Head of caudate nucleus (tissue), 42 donors: Measurements from ENCODE around the gene GSN.
A peak's percentile ranks its signal among the peaks of the same experiment; 100 is the strongest.
"Not testable (repeated sequence)": the region's sequence is repeated elsewhere in the genome, so short reads cannot be mapped to it uniquely, and the experiment has no call there.

ENCODE experiments used
- DNase-seq, 42 donors: peaks; one replicate each; pipeline versions ENCODE4 v3.0.0 to v3.0.0-alpha.2; 2020 to 2021; ENCODE audit warnings: mixed read lengths in 7 of 42
- intact Hi-C: fragments of 100-400 bp; cut with DNase I; formaldehyde crosslinking; loops from one replicate; pipeline ENCODE4 v1.15.0; 2022

The GSN gene

DNA sequence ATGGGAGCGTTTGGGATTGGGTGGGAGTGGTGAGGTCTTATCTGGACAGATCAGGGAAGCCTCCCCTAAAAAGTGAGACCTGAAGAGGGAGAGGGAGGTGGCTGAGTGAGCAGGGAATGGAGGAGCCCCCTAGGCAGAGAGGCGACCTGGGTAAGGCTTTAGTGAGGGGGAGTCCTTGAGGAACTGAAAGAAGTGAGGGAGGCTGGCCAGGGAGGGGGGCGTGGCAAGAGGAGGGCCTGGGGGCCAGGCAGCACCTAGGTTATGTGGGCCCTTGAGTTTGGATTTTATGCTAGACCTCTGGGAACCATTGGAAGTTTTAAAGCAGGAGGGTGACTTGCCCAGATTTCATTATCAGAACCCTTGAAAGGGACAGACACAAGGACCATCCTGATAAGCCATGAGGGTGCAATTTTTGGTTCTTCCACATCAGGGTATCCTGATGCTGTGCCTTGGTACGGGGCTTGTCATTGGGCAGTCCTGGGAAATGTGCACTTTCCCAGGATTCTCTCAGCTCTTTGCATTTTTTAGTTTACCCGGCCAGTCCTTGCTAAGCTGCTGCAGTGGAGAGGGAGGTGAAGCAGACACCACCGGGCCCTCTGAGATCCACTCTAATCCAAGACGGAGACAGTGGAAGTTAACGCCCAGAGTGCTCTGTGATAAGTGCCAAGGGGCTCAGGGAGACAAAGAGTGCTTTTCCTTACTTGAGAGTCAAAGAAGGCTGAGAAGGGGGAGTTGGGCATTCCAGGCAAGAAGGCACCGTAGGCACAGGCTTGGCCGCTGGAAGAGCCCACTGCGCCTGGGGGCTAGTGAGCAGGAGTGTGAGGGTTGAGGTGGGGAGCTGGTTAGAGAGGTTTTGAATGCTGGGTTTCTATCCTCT is 16.1 kb downstream of the GSN start:
- intact Hi-C loops = no loop called here
- DNase-seq = peak in 1 of 42 donors; percentile 25

DNA sequence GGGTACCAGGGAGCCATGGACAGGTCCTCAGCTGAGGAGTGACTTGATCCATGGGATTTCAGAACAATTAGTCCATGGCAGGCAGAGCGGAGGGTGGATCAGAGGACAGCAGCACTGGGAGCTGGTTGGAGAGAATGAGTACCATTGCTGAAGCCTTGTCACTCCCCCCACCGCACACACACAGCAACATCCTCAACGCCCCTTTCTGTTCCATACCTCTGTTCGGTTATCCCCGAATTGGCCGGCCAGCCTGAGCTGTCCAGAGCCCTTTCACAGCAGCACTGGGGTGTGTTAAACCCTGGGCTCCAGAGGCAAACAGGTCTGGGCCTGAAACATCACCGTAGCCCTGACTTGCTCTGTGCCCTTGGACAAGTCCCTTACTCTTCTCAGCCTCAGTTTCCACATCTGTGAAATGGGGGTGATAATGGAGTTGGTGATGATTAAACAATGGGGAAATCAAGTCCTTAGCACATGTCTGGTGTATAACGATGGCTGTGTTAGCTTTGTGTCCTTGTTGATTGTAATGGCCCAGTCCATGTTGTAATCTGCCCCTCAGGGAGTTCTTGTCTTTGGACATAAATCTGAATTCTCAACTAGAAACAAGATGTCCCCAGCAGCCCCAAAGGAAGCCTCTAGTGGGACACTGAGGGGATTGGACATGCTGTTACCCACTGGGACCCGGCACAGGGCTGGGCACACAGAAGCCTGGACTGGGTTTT is 16.9 kb downstream of the GSN start:
- peak in 2 of 42 donors; percentile 21 to 24 for DNase-seq
- intact Hi-C loops = no loop called here

DNA sequence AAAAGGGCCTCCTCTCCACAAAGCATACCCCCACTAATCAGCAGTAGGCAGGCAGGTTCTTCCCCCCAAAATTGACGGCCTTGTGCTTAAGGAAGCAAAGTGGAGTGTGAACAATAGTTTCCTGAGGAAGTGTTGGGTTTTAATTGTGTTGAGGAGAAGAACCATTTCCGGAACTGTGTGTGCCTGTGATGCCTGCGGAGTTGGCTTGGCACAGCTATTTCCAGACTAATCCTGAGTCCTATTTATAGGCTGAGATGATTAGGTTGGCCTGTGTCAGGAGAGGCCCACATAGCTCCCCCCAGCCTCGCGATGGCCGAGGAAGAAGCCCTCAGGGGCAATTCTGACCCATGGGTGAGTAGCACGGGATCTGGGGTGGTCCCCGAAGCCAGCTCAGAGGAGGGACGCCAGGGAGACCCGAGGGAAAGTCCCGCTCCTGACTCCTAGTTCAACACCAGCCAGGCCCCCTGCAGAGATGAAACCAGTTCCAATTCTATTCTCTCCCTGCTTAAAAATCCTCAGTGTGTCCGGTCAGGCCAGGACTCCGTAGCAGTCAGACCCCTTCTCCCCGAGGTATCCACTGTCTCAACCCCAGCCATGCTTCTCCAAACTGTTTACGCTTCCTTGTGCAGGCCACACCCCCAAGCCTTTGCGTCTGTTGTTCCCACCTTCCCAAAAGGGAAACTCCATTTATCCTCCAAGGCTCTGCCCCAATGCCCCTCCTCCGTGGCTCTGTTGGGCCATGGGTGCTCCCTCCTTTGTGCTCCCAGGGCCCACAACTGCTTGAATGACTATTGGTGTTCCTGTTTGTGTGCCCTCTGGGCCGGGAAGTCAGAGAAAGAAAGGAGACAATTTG is 18.1 kb downstream of the GSN start:
- DNase-seq = peak in 18 of 42 donors; percentile 26 to 73 (median 54)

DNA sequence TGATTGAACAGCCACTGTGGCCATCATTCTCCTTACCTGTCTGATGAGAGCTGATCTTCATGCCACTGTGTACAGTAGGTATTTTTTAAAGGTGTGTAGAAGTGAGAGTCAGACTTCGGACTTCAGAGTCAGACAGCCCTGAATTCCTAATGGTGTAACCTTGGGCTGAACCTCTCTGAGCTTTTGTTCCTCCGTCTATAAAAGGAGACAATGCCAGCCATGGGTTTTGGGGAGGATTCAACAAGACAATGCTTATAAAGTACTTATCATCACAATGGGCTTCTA is 18.7 kb downstream of the GSN start:
- no peak for DNase-seq
- intact Hi-C loops = no loop called here

More for the DNA sequence above, 18.1 kb downstream of the GSN start:
- intact Hi-C loops = no loop called here

DNA sequence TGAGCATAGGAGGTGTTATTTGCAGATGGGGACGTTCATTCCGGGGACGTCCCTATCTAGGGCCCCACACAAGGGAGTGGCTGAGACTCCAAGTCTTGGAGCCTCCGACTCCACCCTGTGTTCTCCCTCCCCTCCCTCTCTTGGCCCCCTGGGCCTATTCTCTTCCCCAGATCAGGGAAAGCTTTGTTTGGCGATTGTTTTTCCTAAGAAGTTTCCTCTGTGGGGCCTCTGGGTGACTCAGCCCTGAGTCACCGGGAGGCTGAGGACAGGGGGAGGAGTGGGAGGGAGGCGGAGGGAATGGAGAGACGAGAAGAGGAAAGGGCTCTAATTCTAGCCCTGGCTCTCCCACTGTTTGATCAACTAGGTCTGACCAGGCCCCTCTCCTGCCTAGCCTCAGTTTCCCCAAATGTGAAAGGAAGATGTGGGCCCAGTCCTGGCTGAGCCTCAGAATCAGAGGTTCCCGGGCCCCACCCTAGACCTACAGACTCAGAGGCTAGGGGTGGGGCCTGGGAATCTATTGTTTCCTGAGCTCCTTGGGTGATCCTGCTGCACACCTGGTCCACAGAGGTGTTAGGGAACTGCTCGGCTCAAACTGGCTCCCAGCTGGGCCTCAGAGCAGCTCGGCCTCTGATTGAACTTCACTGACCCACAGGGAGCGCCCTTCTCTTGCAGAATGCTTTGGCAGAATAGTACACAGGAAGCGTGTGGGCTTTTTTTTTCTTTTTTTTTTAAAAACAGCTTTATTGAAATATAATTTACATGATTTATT is 19.2 kb downstream of the GSN start:
- intact Hi-C loops = no loop called here
- peak; percentile 52 to 94 (median 80) for DNase-seq

DNA sequence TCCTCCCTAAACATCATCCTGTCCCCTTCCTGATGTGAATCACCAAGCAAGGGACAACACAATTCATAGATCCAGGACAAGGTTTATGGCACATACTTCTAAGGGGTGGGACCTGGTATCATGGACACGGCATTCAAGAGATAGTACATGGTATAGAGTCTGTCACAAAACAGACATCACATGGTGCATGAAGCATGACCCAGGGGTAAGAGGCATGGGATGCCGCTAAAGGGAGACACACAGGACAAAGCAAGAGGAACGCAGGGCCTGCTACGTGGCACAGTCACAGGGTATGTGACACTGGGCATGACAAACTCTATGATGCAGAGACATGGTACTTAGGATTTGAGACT is 20.7 kb downstream of the GSN start:
- no peak for DNase-seq
- intact Hi-C loops = no loop called here

DNA sequence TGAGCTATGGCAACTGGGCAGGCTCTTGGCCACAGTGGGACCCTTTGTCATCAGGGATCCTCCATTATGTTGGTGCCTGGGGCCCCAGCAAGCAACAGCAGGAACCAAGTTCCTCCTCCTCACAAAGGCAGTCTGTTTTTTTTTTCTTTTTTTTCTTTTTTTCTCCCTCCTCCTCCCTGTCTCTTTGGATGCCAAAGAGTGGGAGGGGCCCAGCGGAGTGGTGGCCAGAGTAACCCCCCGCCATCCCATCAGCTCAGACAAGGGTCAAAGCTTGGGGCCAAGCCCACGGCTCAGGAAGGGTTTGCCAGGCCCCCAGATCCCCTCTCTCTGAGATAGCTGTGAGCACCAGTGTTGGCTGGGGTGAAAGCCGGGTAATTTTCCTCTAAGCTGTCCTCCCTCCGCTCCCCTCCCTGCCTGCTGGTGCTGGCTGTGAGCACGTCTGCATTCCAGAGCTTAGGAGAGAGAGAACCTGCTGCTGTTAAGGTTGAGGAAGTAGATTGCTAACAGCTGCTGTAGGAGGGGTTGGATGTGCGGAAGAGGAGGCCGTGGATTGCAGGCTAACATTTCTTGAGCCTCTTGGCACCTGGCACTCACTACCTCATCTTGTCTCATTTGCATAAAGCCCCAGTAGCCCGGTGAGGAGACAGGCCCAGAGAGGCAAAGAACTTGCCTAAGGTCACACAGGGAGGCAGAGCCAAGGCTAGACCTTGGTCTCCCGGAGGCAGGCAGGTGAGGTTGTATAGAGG is 21.2 kb downstream of the GSN start:
- intact Hi-C loops = no loop called here
- DNase-seq = peak in 39 of 42 donors; percentile 37 to 91 (median 72)

DNA sequence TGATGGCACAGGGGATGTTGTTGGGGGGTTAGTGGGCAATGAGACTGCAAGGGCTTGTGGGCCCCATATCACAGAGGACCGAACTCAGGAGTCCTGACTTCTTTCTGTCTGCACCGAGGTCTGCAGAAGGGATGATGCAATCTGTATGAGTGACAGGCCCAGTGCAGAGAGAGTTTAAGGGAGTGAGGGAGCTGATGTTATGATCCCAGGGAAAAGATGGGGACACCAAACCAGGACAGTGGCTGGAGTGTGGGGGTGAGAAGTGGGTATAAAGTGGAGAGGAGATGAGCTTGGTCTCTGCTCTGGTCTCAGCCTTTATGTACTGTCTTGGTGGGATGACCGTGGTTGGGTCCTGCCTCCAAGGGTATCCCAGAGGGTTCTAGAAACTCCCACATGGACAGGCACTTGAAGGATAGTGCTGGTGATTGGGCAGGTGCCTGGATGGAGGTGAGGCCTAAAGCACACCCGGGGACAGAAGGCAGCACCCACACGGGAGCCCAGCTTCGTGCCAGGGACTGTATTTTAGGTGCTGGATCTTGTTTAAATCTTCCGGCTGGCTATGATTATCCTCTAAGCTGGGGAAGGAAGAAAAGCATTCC is 21.9 kb downstream of the GSN start:
- DNase-seq = peak in 7 of 42 donors; percentile 17 to 56 (median 36)
- intact Hi-C loops = no loop called here

DNA sequence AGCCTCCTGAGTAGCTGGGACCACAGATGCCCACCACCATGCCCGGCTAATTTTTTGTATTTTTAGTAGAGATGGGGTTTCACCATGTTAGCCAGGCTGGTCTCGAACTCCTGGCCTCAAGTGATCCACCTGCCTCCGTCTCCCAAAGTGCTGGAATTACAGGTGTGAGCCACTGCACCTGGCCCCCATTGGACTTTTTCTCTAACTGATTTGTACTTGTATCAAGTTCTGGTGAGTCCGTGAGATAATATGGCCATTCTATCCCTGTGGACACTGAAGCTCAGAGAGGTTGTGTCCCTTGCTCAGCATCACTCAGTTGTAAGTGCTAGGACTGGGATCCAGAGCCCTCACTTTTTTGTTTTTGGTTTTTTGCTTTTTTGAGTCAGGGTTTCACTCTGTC is 23.6 kb downstream of the GSN start:
- intact Hi-C loops = not testable (repeated sequence)
- DNase-seq = peak in 3 of 42 donors; percentile 1 to 32 (median 10)

DNA sequence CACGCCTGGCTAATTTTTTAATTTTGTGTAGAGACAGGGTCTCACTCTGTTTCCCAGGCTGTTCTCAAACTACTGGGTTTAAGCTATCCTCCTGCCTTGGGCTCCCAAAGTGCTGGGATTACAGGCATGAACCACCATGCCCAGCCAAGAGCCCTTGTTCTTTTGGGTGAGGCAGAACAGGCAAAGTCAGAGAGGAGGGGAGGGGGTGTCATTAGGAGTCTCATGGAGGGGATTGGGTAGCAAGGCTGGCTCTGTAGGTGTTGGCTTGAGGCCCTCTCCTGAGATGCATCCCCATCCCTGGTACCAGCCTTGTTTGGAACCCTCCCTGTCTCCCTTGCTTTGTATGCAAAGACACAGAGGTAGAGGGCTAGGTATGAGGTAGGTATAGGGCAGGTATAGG is 24.1 kb downstream of the GSN start:
- DNase-seq = peak in 5 of 42 donors; percentile 11 to 32 (median 19)
- intact Hi-C loops = no loop called here

DNA sequence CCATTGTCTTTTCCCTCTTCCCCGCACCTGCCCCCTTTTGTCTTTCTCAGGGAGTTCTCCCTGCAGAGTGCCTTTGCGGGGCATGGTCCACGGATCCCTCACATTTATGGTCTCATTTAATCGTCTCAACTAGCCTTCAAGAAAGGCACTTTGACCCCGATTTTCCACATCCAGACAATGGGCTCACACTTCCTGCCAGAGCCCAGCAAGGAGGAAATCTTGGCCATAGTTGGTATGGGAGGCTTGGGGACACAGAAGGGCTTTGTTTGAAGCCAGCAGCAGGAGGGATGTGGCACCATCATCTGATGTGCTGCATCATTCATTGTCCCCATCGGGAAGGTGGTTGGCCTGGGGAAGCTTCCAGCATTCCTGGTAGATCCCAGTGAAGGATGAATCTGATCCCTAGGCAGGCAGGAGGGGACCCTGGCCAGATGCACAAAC is 24.9 kb downstream of the GSN start:
- peak in 34 of 42 donors; percentile 40 to 89 (median 73) for DNase-seq
- intact Hi-C loops = no loop called here

DNA sequence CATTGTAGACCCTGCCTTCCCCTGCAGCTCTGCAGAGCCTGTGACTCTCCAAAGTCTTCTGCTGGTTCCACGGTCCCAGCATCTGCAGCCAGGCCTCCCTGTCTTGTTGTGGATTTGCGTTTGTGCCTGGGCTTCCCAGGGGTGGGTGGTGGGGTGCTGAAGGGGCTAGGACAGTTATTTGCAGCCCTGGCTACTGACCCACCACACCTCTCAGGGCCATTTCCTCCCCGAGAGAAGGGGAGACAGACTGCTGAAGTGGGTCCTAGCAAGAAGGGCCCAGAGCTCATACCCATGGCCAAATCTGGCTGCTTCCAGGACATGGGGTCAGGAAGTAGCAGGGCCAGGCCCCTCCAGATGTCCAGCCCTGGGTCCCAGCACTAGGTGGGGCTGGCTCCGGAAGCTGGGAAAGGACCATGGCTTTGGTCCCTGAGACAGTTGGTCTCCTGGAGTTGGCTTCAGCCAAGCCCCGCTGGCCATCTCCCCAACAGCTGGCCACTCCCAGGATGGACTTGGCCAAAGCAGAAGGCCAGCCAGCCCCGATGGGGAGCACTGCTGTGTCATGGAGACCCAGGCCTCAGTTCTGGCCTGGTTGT is 26.3 kb downstream of the GSN start:
- peak in 8 of 42 donors; percentile 11 to 70 (median 40) for DNase-seq
- intact Hi-C loops = no loop called here

DNA sequence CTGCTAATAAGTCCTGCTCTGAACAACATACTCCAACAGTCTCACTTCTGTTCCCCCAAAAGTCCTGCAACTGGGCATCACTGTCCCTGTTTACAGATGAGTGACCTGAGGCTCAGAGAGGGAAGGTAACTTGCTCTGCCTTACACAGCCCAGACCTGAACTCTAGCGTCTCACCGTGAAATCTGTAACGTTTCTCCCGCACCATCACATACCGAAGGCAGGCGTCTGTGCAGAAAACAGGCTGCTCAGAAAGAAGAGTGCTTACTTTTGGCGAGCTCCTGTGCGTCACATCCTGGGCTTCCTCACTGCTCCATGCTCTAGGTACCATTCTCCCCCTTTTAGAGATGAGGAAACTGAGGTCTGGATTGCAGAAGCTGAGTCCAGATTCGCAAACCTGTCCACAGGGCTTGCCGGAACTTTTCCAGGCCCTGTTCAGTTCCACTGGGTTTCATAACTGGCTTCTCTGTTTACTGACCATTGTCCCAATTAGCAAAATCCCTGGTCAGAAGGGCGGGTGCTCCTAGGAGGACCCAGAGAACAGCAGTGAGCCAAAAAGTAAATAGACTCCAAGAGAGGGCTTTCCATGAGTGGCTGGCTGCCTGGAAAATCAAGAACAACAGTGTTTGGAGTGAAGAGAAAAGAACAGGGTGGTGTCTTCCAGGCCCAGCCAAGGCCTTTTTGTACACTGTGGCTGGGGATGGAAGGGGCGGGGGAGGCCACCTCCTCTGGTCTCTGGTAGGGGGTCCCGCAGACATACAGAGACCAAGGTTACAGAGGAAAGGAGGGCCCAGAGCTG is 27.1 kb downstream of the GSN start:
- peak in 16 of 42 donors; percentile 19 to 72 (median 56) for DNase-seq
- intact Hi-C loops = no loop called here

DNA sequence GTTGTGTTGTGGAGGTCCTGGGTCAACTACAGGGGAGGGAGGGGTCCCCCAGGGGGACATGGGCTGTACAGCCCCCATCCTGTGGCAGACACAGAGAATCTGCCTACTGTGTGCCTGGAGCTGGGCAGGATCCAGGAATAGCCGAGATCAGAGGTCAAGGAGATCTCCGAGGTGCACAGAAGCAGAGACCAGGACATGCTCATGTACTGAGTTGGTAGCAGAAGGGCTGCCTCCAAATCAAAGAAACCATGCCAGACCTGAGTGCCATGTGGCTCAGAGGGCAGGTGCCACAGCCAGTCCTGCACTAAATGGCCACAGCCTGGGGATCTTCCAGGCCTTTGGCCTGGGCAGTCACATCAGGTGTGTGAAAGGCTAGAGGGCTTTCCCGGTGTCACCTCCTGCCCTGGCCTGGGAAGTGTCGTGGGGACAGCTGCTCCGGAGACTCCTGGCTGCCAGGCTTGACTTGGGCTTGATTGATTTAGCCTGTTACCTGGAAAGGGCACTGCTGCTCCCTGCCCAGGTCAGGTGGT is 27.8 kb downstream of the GSN start:
- peak in 5 of 42 donors; percentile 13 to 42 (median 28) for DNase-seq
- intact Hi-C loops = no loop called here

DNA sequence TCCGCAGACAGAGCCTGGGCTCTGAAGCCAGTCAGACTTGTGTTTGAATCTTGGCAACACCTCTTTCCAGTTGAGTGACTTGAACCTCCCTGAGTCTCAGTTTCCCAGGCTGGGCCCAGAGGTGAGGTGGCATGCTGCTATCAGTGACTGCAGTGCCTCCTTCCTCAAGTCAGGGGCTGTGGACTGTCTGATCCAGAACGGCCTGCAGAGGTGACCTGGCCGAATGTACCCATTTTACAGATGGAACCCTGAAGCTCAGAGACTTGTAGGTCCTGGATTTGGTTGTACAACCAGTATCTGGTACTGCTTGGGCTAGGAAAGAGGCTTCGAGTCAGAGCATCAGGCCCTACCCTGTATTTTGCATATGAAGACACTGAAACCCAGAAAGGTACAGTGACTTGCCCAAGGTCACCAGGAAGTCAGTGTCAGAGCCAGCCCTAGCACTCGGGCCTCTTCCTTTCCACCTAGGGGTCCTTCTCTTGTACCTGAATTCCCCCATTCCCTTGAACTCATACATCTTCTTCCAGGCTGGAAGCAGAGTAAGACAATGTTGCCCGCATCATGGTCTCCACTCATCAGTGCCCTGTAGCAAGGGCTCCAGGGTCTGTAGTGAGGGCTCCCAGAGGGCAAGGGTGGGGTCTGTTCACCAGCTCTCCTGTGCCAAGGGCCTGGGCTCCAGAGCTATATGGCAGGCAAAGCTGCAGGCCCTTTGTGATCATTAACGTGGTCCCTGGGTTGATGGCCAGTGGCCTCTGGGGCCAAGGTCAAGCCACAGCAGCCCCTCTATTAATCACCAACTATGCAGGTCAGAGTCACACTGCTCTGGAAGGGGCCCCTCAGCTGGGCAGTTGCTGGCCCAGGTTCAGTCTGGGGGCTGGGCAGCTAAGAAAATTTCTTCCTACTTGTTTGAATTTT is 28.5 kb downstream of the GSN start:
- DNase-seq = peak in 5 of 42 donors; percentile 9 to 39 (median 27)
- intact Hi-C loops = no loop called here
